Upper lobe of left lung (tissue), 6 donors: ENCODE data around the gene ACER2. TPM values are rescaled to one million over a fixed set of nuclear protein-coding genes. Genes with fewer than 3 reads are reported as not detected.

Experiments used
- ATAC-seq, 2 donors: fragments of 200-7000 bp; cut with Tn5 transposase; one replicate each; pipeline ENCODE4 v1.9.1; 2022; ENCODE audit warnings: mild to moderate bottlenecking in 2 of 2, moderate library complexity in 2 of 2; ENCODE audit not compliant: low FRiP score in 2 of 2
- DNase-seq, 2 donors: peaks; one replicate each; pipeline ENCODE4 v3.0.0-alpha.2; 2019 to 2020
- H3K27ac ChIP-seq, 4 donors: fragments of 200-600 bp; sonication (generic); one replicate each; pipeline ENCODE4 v1.5.1; 2016 to 2019
- H3K27me3 ChIP-seq, 4 donors: fragments of 200-600 bp; sonication (generic); one replicate each; pipeline ENCODE4 v1.5.1; 2017 to 2019
- H3K36me3 ChIP-seq, 4 donors: fragments of 200-600 bp; sonication (generic); one replicate each; pipeline ENCODE4 v1.5.1; 2016 to 2019
- H3K4me1 ChIP-seq, 4 donors: fragments of 200-600 bp; sonication (generic); one replicate each; pipeline ENCODE4 v1.5.1; 2018 to 2019
- H3K4me3 ChIP-seq, 4 donors: fragments of 200-600 bp; sonication (generic); one replicate each; pipeline ENCODE4 v1.5.1; 2017 to 2019; ENCODE audit warnings: mild to moderate bottlenecking in 2 of 4, moderate library complexity in 1 of 4
- H3K9me3 ChIP-seq, 4 donors: fragments of 200-600 bp; sonication (generic); one replicate each; pipeline ENCODE4 v1.5.1; 2018 to 2019
- EP300 ChIP-seq, 4 donors: sonication (generic); formaldehyde crosslinking; IDR thresholded peaks; one replicate each; pipeline ENCODE4 v1.5.1; 2017; ENCODE audit warnings: antibody characterized with exemption in 4 of 4, control low read depth in 2 of 4
- POLR2A ChIP-seq, 4 donors: fragments of 450-650 bp; IDR thresholded peaks; one replicate each; pipeline ENCODE4 v1.5.1; 2016 to 2017; ENCODE audit warnings: antibody characterized with exemption in 4 of 4, mild to moderate bottlenecking in 2 of 4
- POLR2AphosphoS5 ChIP-seq, 2 donors: sonication (generic); formaldehyde crosslinking; IDR thresholded peaks; one replicate each; pipeline ENCODE4 v1.5.1; 2017; ENCODE audit warnings: antibody characterized with exemption in 2 of 2
- WGBS, 2 donors: methylation state at CpG; one replicate each; pipeline ENCODE4 v1.1.5; 2017 to 2018; 5-methylcytosine and 5-hydroxymethylcytosine counted together
- total RNA-seq, 6 donors: library from RNA; depleted of rRNA in 4 of 6; stranded (reverse); fragments of >200 nt in 4 of 6; gene quantifications; one replicate each; pipeline versions ENCODE4 v1.1.0 to v1.2.1, GENCODE V29; 2016 to 2021
- TF ChIP-seq, protein P1 (sequence below), 6 experiments: fragments of 450-650 bp in 4 of 6; fragments of 200-600 bp in 2 of 6; sonication (generic) in 2 of 6; IDR thresholded peaks; one replicate each; pipeline ENCODE4 v1.5.1; 2016 to 2019; ENCODE audit warnings: antibody characterized with exemption in 6 of 6
- donor health status: DM: no; HTN: no; CAD: no; lungs with moderate emphysema.
- donor health status: DM: no; HTN: yes; CAD: no; lungs with severe emphysema.

The ACER2 gene
- total RNA-seq, 6 donors from 2014 or later, result 3.2 to 9.4 (median 4.5) TPM

DNA sequence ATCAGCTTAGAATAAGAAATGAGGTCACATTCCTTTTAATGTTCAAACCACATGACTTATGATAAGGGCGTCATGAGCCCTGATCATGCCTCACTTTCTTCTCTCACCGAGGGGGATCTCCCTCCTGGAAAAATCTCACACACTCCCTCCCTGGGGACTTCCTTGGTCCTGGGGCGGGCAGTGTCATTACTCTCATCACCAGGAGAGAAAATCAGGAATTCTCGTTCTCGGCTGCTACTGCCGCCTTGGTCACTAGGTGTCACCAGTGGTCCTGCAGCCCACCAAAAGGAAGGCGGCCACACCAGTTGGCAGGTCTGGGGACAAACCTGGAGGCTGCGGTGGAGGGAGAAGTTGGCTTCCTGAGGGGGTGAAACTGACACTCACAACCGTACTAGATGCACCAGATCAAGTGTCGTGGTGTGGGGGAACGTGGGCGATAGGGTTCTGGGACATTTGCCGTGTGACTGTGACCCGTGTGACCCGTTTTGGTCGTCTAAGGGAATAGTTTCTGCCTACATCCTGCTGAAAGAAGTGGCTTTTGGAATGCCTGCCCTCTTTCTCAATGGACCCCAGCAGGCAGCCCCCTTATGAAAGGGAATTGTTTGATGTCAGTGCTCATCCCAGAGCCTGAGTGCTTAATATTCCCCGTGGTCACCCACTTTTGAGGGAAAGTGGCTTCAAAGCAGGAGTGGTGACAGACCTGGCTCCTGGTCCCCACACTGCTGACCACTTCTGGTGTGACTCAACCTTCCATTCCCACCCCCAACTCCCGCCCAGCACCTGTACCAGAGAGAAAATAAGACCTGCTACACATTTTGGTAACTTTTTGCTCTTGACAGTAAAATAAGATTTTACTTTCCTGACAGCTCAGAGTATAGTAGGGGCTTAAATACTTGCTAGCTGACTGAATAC is 63.2 kb downstream of the ACER2 start:
- Histone ChIP-seq H3K36me3 (no peaks in the 10 kb centered on the region), H3K27me3 (no peaks in the 10 kb centered on the region), H3K4me3 (peak overlapping the region in 2 of 4 donors; percentile 8 to 11), H3K27ac (no peak overlapping the region), H3K9me3 (no peaks in the 10 kb centered on the region), H3K4me1 (peaks cover 3 to 10% (median 6%) of the 10 kb centered on the region in 4 donors)
- WGBS, 2 donors, result 11 to 12% methylated on average over 10 to 18 of the region's 18 CpGs
- ATAC-seq (peak; percentile 63 to 89), DNase-seq (peak in 1 of 2 donors; percentile 46)
- TF ChIP-seq, protein P1, sequence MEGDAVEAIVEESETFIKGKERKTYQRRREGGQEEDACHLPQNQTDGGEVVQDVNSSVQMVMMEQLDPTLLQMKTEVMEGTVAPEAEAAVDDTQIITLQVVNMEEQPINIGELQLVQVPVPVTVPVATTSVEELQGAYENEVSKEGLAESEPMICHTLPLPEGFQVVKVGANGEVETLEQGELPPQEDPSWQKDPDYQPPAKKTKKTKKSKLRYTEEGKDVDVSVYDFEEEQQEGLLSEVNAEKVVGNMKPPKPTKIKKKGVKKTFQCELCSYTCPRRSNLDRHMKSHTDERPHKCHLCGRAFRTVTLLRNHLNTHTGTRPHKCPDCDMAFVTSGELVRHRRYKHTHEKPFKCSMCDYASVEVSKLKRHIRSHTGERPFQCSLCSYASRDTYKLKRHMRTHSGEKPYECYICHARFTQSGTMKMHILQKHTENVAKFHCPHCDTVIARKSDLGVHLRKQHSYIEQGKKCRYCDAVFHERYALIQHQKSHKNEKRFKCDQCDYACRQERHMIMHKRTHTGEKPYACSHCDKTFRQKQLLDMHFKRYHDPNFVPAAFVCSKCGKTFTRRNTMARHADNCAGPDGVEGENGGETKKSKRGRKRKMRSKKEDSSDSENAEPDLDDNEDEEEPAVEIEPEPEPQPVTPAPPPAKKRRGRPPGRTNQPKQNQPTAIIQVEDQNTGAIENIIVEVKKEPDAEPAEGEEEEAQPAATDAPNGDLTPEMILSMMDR (IDR thresholded peaks at IDR 0.05), result peak; percentile 32 to 70 (median 58)
- TF ChIP-seq POLR2A (IDR thresholded peaks at IDR 0.05), result no peak
- no peak for TF ChIP-seq EP300 (IDR thresholded peaks at IDR 0.05)
- TF ChIP-seq POLR2AphosphoS5 (IDR thresholded peaks at IDR 0.05), result no peak

DNA sequence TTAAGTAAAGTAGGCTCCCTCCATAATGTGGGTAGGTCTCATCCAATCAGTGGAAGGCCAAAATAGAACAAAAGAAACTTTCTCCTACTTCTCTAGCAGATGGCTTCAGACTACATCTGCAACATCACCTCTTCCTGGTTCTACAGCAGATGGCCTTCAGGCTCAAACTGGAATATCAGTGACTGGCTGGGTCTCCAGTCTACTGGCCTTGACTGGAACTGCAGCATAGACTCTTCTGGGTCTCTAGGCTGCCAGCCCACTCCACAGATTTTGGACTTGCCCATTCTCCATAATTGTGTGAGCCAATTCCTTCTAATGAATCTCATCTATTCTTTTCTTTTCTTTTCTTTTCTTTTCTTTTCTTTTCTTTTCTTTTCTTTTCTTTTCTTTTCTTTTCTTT is 64.8 kb downstream of the ACER2 start:
- DNase-seq, result no peak
- no peak for TF ChIP-seq POLR2A (IDR thresholded peaks at IDR 0.05)
- no peak for TF ChIP-seq EP300 (IDR thresholded peaks at IDR 0.05)
- TF ChIP-seq, protein P1 (IDR thresholded peaks at IDR 0.05), result no peak
- TF ChIP-seq POLR2AphosphoS5 (IDR thresholded peaks at IDR 0.05), result no peak
- Histone ChIP-seq H3K27ac (no peak overlapping the region), H3K27me3 (no peaks in the 10 kb centered on the region), H3K4me1 (peaks cover 3 to 10% (median 6%) of the 10 kb centered on the region in 4 donors), H3K4me3 (no peak overlapping the region), H3K9me3 (no peaks in the 10 kb centered on the region), H3K36me3 (no peaks in the 10 kb centered on the region)
- no peak for ATAC-seq

DNA sequence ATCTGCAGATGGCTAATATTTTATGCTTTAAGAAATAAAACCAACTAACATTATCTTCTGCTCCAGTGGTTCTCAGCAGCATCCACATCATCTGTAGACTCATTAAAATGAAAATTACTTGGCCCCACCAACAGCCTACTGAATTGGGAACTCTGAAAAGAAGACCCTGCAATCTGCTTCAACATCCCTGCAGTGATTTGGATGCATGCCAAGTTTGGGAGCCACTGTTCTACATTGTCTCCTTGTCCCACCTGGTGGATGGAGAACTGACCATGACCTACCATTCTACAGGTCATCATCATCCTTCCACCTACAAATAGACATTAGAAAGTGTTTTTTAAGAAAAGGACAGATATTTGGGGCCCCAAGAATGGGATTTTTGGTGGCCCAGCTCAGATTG is 71.1 kb downstream of the ACER2 start:
- H3K27me3 ChIP-seq, result no peaks in the 10 kb centered on the region
- no peaks in the 10 kb centered on the region for H3K9me3 ChIP-seq
- no peak overlapping the region for H3K4me3 ChIP-seq
- ATAC-seq, result no peak
- no peak for DNase-seq
- TF ChIP-seq POLR2AphosphoS5 (IDR thresholded peaks at IDR 0.05) (no peak), EP300 (IDR thresholded peaks at IDR 0.05) (no peak), POLR2A (IDR thresholded peaks at IDR 0.05) (no peak)
- TF ChIP-seq, protein P1 (IDR thresholded peaks at IDR 0.05), result no peak
- no peak overlapping the region for H3K27ac ChIP-seq
- H3K36me3 ChIP-seq, result no peaks in the 10 kb centered on the region
- H3K4me1 ChIP-seq, result no peaks in the 10 kb centered on the region

DNA sequence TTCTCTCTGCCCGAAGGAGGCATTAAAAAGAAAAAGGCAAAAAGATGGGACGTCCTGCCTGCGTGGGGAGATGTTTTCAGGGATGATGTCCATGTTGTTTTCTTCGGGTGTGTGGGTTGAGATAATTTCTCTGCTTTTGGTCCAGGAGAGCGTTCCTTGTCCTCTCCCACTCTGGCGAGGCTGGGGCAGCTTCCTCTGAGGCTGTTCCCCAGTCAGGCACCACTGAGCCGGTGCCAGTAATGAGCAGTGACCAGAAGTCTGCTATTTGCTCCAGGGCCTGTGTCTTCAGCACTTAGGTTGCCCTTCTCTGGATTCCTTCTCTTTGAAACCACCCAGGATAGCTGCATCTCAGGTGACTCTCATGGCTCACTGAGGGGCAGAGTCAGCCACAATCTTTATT is 71.5 kb downstream of the ACER2 start:
- H3K4me1 ChIP-seq, result no peaks in the 10 kb centered on the region
- 78 to 91% methylated on average over 7 of the region's 7 CpGs for WGBS, 2 donors
- H3K27ac ChIP-seq, result no peak overlapping the region
- no peaks in the 10 kb centered on the region for H3K36me3 ChIP-seq
- no peak overlapping the region for H3K4me3 ChIP-seq
- DNase-seq (no peak), ATAC-seq (no peak)
- TF ChIP-seq, protein P1 (IDR thresholded peaks at IDR 0.05), result no peak
- no peak for TF ChIP-seq EP300 (IDR thresholded peaks at IDR 0.05)
- no peak for TF ChIP-seq POLR2A (IDR thresholded peaks at IDR 0.05)
- TF ChIP-seq POLR2AphosphoS5 (IDR thresholded peaks at IDR 0.05), result no peak
- H3K9me3 ChIP-seq, result no peaks in the 10 kb centered on the region
- H3K27me3 ChIP-seq, result no peaks in the 10 kb centered on the region
